Iris pigment epithelial cell (primary cell): ENCODE data around the gene PARD3.
A peak's percentile ranks its signal among the peaks of the same experiment; 100 is the strongest.

Source experiments
- DNase-seq: peaks from one replicate; pipeline ENCODE4 v3.0.0-alpha.2; 2011; ENCODE audit warnings: low read depth

Gene PARD3

GRCh38 chr10:34689053-34689452 is 126.0 kb downstream of the PARD3 start:
- peak; percentile 83 for DNase-seq

GRCh38 chr10:34687434-34688210 is 127.5 kb downstream of the PARD3 start:
- peak; percentile 45 for DNase-seq

- DNase-seq, result no peak
Measured at GRCh38 chr10:34682580-34682979, 132.5 kb downstream of the PARD3 start.

GRCh38 chr10:34681933-34682332 is 133.2 kb downstream of the PARD3 start:
- DNase-seq, result no peak

GRCh38 chr10:34679177-34679576 is 135.9 kb downstream of the PARD3 start:
- no peak for DNase-seq

- no peak for DNase-seq
Measured at GRCh38 chr10:34677591-34677990, 137.5 kb downstream of the PARD3 start.

GRCh38 chr10:34677132-34677531 is 138.0 kb downstream of the PARD3 start:
- no peak for DNase-seq

- no peak for DNase-seq
Measured at GRCh38 chr10:34674176-34674575, 140.9 kb downstream of the PARD3 start.

- no peak for DNase-seq
Measured at GRCh38 chr10:34670081-34670480, 145.0 kb downstream of the PARD3 start.

GRCh38 chr10:34669079-34669478 is 146.0 kb downstream of the PARD3 start:
- no peak for DNase-seq

GRCh38 chr10:34667177-34667576 is 147.9 kb downstream of the PARD3 start:
- no peak for DNase-seq

- DNase-seq, result peak; percentile 96
Measured at GRCh38 chr10:34666008-34666704, 148.9 kb downstream of the PARD3 start.

GRCh38 chr10:34664706-34665105 is 150.4 kb downstream of the PARD3 start:
- DNase-seq, result no peak

GRCh38 chr10:34661580-34661979 is 153.5 kb downstream of the PARD3 start:
- DNase-seq, result no peak

- DNase-seq, result no peak
Measured at GRCh38 chr10:34658934-34659333, 156.2 kb downstream of the PARD3 start.

GRCh38 chr10:34656661-34657060 is 158.4 kb downstream of the PARD3 start:
- no peak for DNase-seq

GRCh38 chr10:34655286-34656170 is 159.6 kb downstream of the PARD3 start:
- DNase-seq, result peak; percentile 72

GRCh38 chr10:34654211-34654610 is 160.9 kb downstream of the PARD3 start:
- DNase-seq, result no peak

GRCh38 chr10:34653530-34653929 is 161.6 kb downstream of the PARD3 start:
- no peak for DNase-seq

- no peak for DNase-seq
Measured at GRCh38 chr10:34651416-34652195, 163.5 kb downstream of the PARD3 start.

GRCh38 chr10:34650156-34650555 is 164.9 kb downstream of the PARD3 start:
- DNase-seq, result no peak

- DNase-seq, result no peak
Measured at GRCh38 chr10:34649385-34649784, 165.7 kb downstream of the PARD3 start.
